ENCODE results near the gene FAM170B.

Gene FAM170B

DNA sequence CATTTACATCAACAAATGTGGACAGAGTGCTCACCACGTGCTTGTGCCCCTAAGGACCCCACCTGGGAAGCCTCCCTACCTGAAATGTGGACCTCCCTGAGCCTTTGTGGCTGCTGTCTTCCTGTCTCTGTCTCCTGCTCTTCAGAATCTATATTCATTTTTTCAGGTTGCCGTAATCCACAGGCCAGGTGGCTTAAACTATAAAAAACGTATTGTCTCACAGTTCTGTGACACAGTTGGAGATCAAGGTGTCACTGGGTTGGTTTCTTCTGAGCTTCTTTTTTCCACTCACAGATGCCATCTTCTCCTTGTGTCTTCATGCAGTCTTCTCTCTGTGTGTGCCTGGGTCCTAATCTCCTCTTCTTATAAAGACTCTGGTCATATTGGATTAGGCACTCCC is 12.9 kb downstream of the FAM170B start:
- DNase-seq, result no peak

DNA sequence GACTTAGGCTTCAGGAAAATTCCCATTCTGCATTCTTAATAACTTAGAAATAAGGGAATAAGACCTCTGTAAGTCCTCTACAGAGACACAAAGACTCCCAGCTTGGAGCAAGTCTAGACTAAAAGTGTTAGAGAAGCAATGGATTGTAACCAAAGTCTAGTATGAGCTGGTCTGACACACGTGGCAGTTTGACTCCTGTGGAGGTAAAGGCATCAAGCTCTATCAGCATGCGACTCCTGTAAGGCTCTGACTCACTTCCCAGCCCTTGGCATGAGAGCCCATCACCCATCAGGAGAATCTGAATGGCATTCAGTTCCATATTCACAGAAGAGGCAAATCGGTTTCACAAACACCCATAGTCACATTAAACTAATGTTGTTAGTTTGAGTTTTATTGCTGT is 14.1 kb downstream of the FAM170B start:
- no peak for DNase-seq

DNA sequence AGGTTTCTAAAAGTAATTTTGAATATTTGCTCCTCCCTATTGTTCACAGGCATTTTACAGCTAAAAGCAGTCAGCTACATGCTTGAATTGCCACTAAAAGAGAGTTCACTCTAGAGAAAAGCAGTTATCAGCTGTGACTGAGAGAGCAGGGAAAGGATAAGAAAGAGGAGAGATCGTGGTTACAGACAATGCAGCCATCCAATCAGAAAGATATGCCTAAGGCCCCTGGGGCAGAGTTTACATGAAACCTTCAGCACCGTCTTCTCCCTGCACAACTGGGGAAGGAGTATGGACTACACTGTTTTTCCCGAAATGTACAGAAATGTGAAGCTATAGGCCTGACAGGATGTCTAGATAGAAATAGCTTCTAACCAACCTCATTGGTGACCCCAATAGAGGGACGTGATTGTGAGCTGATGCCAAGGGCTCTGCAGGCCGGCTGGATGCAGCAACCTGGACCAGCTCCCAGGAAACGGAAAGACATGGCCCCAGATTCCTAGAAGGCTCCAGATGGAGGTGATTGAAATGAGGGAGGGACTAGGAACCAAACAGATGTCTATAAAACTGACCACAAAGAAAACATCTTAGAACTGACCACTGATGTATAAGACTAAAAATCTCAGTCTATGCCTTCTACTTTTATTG is 15.3 kb downstream of the FAM170B start:
- no peak for DNase-seq

DNA sequence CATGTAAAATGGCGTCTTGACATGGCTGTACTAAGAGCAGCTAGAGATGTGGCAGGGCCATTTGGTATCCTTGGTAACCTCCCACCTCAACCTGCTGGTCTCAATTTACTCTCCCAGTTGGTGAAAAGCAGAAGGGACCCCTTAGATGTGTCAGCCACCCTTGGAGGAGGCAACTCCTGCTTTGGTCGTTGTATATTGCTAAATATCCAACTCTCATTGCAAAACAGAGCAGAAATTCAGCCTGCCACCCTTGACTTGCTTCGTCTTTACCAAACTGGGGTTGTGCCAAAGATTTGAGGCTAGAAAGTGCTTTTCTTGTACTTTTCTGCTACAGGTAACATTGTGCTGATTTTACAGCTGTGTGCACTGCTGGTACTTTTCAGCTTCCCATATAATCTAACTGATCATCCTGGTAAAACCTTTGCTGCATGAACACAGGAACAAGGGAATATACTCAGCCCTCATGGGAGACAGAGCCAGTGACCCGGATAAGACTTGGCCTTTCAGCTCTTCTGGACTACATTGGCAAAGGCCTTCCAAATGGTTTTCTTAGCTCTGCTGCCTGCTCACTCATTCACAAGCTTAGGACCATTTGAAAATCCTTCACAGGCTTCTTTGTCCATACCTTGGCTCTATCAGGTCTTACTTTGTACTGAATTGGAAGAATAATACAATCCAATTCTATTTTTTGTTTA is 16.3 kb downstream of the FAM170B start:
- peak in 2 of 4 experiments; percentile 20 to 21 for DNase-seq

DNA sequence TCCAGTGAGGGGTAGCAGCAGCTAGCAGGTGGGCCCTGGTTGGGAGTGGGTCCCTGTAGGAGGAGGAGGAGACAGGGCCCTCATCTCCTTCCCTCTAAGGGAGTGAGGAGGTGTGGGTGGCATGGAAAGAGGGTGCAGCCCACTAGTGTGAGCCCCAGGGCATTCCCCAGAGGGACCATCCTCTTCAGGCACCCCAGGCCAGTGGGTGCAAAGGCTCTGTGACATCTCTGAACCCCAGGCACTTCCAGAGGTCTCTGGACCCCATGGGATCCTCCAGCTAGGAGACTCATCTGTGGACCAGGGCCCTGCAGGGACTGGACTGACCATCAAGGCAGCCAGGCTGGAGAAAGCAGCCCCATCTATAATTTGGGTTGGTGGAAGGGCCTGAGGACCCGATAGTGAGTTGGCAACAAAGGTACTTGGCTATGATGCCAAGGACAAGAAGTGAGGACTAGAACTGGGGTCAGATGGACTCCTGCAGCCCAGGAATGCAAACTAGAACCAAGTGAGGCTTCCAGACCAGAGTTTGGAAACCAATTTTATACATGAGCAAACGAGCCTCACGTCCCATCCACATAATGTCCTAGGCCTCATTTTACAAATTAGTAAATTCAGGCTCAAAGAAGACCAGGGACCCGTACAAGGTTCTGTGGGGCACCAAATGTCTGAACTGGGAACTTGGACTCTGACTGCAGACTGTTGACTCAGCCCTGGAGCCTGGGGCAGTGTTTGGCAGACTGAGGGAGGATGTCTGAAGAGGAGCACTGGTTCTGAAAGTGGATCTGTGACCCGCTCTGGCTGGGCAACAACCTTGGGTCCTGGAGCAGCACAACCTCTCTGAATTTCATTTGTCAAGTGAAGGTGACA is 17.1 kb downstream of the FAM170B start:
- no peak for DNase-seq

DNA sequence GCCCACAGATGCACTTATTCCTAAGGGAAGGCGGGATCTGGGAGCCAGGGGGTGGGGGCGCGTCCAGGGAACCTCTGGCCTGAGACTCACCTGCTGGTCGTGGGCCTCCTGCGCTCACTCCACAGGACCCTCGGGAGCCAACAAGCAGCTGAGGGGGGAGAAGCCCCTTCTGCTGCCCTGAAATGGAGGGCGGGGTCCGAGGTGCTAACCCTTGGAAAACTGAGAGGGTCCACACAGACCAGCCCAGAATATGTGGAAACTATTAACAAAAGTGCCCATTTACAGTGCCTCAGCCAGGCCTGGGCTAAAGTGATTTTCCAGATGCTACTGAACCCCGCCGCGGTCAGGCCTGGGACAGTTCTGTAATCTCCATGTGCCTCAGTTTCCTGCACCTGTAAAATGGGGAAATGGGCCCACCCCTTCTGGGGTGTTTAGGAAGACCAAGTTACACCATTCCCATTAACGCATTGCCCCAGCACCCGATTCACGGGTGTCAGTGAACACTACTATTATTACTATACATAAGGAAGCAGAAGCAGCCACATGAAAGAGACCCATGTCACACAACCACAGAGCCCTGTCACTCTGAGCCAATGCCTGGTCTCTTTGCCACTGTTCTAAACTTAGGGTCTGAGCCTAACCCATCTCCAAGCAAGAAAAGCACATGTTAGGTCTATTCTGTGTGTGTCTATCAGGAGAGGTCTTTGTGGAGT is 17.9 kb downstream of the FAM170B start:
- peak in 1 of 4 experiments; percentile 12 for DNase-seq

DNA sequence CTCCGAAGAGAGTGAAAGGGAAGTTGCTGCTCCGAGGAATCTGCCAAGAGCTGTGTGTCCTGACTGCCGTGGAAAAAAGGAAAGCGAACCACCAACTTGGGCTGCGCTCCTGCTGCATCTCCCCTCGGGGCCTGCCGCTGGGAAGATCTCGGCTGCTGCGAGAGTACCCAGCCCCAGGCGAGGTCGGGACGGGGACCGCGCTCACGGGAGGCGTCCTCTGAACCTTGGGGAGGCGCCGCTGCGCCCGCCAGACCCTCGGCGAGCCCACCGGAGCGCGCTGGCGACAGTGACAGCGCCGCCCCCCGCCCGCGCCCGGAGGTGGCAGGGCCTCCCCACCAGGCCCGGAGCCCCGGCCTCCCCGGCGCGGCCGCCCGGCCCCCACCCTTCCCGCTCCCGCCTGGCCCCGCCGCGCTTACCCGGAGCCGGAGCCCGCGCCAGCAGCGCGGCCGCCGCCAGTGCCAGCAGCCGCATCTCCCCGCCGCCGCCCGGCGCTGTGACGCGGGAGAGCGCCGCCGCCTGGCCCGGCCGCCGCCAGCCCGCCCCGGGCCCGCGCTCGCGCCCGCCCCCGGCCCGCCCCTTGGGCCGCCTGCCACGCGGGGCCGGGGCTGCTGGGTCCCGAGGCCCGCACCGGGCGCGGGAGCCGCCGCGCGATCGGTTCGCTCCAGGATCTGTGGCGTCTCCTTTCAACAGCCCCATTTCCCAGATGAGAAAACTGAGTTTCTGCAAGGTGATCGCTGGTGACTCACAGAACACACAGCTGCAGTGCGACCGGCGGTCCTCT is 18.6 kb downstream of the FAM170B start, which contains the start of gene VSTM4:
Gene VSTM4, minus strand, starts transcription at position 508 of the 781 bp plus-strand sequence. Its CDS starts 37 bp downstream, at position 471.
- DNase-seq, result peak; percentile 12 to 56 (median 26)

DNA sequence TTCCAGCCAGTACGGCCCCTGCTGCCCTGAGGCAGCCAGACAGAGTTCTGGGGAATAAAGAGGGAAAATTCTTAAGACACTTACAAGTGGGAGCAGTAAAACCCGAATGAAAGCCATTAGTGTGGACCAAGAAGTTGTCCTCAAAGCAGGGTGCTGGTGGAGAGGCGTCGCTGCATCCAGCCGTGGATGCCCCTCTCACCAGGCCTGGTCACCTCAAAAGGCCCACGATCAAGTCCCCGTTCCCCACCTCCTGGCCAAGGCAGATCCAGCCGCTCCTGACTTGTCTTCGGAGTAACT is 19.2 kb downstream of the FAM170B start:
- DNase-seq, result no peak

DNA sequence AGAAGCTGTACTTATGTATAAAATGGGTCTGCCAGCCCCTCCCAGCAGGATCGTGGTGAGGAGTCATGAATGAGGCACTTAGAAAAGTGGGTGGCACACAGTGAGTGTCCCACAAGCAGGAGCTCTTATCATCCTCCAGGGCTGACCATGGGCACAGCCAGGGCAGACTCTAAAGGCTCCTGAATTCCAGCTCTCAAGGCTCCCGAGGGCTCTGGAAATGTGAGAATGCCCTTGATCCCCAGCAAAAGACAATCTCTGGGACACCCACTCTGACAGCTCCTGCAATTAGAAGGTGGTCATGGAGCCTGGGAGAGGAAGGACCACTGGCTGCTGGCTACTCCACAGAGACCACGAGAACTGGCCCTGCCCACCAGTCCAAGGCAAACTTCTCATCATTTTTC is 20.1 kb downstream of the FAM170B start:
- no peak for DNase-seq

DNA sequence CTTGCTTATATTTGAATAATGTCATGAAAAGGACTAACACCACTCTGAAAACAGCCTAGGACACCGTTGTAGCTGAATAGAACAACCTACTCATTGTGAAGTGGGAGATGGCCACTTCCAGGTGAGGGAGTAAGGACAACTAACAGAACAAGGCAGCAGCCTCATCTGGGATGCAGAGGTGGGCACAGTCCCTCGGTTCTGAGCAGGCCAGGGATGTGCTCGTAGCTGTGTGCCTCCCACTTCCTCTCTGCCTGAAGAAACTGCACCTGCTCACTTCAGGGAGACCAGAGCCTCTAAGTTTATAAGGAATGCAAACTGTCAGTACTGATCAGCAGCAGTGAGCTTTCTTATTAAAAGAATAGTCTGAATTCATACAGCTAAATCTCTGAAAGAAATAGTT is 21.0 kb downstream of the FAM170B start:
- no peak for DNase-seq

DNA sequence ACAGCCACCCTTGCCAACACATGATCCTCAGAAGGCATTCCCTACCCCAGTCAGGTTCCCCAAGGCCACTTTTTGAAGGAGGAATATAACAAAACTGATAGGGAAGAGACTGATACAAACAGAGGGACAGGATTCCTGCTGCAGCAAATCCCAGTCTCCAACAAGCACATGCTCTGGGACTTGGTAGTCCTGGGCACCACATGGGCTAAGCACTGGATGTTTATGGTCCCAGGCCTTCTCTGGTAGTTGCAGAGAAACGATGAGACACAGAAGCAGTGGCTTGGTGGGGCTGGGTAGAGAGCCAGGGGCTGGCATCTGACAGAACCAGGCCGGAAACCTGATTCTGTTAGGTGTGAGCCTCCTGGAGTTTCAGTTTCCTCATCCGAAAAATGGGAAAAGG is 21.7 kb downstream of the FAM170B start:
- no peak for DNase-seq

DNA sequence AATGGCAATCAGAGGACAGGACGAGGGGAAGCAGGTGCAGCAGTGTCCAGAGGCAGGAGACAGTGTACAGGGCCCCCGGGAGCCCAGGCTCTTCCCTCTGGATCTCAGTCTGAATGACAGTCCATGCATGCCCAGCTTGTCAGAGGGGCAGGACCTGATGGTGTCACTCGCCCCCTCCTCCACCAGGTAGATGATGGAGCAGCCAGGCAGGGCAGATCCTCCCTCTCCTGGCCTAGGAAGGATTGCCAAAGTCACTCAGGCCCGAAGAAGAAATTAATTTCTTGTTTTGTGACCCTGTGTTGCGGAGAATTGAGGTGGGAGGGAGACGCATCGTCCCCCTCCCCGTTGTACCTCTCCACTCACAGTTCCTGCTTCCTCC is 22.5 kb downstream of the FAM170B start:
- DNase-seq, result no peak

DNA sequence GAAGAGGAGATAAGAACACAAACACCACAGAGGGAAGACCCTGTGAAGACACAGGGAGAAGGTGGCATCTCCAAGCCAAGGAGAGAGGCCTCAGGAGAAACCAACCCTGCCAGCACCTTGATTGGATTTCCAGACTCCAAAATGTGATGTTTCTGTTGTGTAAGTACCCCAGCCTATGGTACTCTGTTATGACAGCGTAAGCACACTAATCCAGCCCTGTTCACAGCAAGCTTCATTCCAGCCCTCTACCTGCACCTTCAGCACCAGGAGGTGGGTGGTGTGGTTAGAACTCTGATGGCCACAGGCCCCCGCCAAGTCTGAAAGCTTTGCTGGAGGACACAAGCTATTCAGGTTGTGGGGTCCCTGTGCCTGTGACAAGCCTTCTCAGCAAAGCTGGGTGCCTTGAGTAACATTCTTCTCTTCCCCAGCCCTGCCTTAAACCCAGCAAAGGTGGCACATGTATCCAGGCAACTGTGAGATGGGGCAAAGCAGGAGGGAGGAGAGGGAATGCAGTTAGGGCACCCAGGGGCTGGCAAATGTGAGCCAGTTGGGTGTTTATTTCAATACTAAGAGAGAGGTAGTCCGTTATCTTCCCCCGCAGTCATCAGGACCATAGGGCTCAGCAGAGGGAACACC is 23.0 kb downstream of the FAM170B start:
- no peak for DNase-seq

DNA sequence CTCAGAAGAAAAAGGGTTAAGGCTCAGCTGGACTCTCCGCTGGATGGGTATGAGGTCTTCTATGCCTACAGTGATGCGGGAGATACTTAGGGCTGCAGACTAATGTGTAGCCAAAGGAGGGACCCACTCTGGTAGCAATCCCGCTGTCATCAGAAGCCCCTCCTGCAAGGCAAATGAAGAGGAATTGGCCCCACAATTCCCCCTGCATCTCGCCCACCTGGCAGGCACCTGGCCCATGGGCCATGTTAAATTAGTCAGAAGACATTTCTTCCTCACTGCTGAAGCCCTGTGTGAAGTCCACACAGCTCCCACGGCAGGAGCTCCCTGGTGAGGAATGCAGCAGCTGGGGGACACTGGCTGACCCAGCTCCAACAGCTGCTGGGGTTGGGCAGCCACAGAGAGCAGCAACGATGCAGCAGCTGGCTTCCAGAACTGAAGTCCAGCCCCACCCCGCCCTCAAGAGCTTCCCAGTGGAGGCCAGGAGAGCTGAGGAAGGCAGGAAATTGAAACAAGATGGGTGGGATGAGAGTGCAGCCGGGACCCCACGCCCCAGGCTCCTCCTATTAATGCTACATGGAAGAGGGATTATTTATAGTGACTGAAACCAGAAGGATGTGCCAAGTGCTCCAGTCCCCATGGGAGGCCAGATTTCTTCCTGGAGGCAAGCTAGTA is 24.0 kb downstream of the FAM170B start:
- no peak for DNase-seq

DNA sequence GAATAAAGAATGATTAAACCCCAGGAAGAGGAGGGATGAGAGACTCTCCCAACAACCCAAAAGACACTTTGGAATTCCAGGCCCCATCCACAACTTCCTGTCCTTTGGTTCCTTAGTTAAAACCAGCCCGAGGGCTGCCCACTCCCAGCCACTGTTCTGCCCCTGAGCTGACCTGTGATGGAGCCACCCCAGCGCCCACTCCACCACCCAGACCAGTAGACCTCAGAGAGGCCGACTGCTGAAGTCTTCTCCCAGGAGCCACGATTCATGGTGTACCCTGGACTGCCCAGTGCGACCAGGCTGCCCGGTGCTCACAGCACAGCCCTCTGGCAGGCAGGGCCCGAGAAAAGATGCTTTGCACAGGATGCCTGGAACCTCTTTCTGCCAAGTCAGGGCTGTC is 25.2 kb downstream of the FAM170B start:
- DNase-seq, result no peak

DNA sequence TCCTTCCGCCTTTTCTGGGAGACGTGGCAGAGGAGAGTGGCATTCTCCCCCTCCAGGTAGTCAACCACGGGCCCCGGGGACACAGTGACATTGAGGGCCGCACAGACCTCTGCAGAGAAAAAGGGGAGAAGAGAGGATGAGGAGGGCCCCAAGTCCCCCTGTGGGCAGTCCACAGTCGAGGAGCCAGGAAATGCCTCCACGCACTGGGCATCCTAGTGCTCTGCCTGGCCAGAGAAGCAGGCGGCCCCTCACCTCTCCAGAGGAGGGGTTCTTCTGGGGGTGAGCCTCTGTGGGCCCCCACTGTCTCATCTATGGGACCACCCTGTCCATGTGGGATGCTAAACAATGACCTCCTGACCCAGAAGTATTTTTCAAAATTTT is 25.9 kb downstream of the FAM170B start:
- DNase-seq, result no peak

DNA sequence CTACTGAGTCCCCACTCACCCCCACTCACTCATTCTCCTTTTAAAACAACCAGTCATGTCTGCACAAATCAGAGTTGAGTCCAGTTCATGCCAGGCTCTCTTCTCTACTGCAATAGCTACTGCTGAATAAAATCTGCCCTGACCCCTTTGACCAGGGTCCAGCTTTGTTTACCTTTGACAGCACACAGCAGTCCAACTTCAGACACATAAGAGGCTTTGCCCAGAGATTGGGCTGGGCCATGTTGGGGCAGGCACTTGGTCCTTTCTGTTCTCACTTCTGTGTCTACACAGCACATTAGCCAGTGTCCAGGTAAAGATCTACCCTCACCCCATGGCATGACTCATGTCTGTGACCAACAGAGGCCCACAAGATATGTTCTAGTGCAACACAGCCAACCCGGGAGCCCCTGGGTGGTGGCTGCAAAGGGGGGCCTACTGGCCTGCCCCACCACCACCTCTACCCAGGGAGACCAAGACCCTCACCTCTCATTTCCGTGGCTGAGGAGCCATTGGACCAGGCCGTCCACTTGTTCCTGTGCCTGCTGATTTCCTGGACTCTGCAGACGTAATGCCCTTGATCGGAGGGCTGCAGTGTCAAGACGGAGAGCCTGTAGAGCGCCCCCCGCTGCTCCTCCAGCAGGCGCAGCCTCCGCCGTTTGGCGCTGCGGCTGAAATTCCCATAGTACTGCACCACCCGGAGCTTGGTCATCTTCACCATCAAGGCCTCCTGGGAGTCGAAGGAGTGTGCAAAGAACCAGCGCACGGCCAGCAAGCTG is 26.5 kb downstream of the FAM170B start:
- no peak for DNase-seq

DNA sequence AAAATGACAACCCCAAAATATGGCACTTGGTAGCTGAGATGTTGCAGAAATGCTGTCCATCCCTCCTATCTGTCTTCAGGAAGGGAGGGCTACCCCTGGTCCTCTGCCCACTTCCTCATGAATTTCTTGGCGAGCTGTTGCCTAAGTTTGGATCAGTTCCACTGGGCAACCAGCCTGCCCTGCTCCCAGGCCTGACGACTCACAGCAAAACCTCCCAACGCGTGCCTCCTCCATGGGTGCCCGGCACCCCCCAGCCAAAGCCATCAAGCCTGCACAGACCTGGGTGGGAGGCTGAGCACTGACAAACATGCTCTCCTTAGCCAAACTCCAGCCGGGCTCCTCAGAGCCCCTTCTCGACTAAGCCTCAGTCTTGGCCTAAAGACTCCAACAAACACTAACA is 27.4 kb downstream of the FAM170B start:
- DNase-seq, result peak in 3 of 4 experiments; percentile 11 to 30 (median 25)

DNA sequence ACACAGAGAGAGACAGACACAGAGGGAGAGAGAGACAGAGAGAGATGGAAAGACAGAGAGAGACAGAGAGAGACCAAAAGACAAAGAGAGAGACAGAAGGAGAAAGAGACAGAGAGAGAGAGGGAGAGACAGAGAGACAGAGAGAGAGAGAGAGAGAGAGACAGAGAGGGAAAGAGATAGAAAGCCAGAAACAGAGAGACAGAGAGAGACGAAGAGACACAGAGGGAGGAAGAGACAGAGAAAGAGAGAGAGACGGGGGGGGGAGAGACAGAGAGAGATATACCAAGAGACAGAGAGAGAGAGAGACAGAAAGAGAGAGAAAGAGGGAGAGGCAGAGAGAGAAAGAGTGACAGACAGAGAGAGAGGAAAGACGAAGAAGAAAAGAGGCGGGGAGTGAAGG is 28.7 kb downstream of the FAM170B start:
- DNase-seq, result no peak

DNA sequence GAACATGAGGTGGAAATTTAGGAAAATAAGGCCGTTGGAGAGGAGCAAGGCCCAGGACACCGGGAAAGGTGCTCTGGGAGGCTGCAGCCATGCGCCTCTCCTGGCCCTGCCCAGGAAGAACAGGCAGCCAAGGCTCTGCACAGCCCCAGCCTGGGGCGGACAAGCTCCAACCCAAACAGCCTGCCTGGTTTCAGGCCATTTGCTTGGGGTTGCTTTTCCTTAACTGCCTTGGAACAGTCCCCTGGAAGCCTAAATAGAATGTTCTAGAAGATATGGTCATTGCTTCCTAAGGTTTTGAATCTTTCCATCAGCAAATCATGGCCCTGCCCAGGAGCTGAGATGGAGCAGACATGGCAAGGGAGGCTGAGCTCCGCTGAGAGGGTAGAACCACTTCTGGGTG is 29.5 kb downstream of the FAM170B start:
- no peak for DNase-seq
